Measurements from ENCODE around the gene NDST1.

DNA sequence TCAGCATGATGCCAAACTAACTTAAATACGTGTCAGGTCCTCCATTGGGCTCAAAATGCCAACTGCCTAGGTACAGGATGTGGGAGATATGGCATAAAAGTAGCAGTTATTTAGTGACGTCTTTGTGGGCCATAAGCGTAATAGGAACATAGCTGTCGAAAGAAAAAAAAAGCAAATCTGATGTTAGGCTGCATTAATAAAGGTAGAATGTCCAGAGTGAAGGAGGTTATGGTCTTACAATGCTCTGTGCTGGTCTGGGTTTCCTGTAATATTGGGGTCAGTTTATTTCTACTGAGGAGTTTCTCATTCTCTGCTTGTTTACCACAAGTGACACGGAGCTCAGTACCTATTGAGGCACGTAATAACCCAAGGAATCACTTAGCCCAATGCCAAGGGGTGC, 99.2 kb downstream of the NDST1 start:
- TF ChIP-seq CTCF (IDR thresholded peaks at IDR 0.05), result no peak
- no peak for TF ChIP-seq POLR2A (IDR thresholded peaks at IDR 0.05)
